GM12801 (cell line): ENCODE results near the gene PYGO1.

Experiments
- TF ChIP-seq, protein P1 (sequence below): IDR thresholded peaks from one replicate; pipeline ENCODE4 v1.5.1; 2011; ENCODE audit warnings: control low read depth; ENCODE audit not compliant: insufficient read length; ENCODE audit errors: extremely low read depth

Gene PYGO1, protein sequence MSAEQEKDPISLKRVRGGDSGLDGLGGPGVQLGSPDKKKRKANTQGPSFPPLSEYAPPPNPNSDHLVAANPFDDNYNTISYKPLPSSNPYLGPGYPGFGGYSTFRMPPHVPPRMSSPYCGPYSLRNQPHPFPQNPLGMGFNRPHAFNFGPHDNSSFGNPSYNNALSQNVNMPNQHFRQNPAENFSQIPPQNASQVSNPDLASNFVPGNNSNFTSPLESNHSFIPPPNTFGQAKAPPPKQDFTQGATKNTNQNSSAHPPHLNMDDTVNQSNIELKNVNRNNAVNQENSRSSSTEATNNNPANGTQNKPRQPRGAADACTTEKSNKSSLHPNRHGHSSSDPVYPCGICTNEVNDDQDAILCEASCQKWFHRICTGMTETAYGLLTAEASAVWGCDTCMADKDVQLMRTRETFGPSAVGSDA

DNA sequence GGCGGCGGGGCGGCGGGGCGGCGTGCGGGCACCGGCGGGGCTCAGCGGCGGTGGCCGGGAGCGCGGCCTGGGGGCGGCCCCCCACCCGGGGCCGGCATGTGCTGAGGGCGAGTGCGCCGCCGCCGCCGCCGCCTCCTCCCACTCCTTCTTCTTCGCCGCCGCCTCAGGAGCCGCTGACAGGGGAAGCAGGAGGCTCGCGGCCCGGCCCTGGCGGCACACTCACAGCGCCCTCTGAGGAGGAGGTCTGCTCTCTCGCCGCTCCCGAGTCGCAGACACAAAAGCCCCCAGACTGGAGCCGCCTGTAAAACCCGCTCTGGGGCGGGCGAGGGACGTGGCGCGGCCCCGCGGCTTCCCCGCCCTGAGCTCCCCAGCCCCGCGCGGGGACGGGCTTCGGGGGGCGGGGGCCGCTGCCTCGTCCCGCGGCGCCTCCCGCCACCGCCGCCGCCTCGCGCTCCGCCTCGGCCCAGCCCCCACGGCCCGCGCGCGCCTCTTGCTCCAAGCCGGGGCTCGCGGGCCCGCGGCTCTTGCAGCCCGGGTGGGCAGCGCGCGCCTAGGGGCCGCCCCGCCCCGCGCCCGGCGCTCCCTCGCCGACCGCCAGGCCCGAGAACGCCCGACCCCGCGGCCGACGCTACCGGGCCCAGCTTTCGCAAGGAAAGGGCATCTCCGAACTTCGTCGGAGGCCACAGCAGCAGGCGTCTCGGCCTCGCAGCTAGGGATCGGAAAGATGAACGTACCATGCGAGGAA, at the start of gene PYGO1:
Gene PYGO1, minus strand, starts transcription at position 276 of the 745 bp plus-strand sequence. CDS start 462 bp downstream, outside the sequence.
- TF ChIP-seq, protein P1, sequence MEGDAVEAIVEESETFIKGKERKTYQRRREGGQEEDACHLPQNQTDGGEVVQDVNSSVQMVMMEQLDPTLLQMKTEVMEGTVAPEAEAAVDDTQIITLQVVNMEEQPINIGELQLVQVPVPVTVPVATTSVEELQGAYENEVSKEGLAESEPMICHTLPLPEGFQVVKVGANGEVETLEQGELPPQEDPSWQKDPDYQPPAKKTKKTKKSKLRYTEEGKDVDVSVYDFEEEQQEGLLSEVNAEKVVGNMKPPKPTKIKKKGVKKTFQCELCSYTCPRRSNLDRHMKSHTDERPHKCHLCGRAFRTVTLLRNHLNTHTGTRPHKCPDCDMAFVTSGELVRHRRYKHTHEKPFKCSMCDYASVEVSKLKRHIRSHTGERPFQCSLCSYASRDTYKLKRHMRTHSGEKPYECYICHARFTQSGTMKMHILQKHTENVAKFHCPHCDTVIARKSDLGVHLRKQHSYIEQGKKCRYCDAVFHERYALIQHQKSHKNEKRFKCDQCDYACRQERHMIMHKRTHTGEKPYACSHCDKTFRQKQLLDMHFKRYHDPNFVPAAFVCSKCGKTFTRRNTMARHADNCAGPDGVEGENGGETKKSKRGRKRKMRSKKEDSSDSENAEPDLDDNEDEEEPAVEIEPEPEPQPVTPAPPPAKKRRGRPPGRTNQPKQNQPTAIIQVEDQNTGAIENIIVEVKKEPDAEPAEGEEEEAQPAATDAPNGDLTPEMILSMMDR, result no peak

- TF ChIP-seq, protein P1, result no peak
These were observed 48.9 kb upstream of the PYGO1 start for GRCh38 chr15:55637086-55637485.

- TF ChIP-seq, protein P1, result no peak
These were observed 45.6 kb upstream of the PYGO1 start for GRCh38 chr15:55633731-55634130.

DNA sequence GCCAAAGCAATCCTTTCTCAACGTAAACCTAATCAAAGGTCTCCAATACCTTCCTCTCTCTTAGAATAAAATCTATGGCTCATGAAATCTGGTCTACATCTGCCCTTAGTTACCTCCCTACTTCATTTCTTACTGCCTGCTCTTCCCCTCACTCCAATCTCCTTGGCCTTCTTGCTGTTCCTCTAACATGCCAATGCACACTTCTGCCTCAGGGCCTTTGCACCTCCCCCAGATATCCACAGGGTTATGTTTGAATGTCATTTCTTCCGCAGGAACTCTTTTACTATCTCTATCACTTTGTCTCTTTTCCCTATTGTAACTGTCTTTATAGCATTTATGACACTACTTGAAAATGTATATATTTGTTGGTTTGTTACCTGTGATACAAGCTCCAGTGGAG, 44.3 kb upstream of the PYGO1 start:
- TF ChIP-seq, protein P1, result no peak

DNA sequence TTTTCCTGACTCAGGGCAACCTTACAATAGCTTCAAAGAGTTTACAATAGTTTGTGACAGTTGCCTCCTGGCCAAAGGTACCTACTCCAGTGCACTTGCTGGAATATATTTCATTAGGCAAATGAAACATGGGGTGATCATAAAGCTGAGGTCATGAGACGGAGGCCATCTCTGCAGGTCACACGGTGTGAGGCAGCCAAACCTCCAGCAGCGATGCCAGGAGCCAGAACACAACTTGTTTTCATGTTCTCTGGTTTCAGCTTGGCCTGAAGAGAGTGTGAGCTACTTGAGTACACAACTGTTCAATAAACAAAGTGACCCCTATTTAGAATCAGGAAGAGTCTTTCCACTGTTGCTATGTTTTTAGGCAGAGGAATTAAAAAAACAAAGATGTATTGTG, 42.7 kb upstream of the PYGO1 start:
- TF ChIP-seq, protein P1, result no peak

- TF ChIP-seq, protein P1, result no peak
These were observed 40.2 kb upstream of the PYGO1 start for GRCh38 chr15:55628369-55628730.

DNA sequence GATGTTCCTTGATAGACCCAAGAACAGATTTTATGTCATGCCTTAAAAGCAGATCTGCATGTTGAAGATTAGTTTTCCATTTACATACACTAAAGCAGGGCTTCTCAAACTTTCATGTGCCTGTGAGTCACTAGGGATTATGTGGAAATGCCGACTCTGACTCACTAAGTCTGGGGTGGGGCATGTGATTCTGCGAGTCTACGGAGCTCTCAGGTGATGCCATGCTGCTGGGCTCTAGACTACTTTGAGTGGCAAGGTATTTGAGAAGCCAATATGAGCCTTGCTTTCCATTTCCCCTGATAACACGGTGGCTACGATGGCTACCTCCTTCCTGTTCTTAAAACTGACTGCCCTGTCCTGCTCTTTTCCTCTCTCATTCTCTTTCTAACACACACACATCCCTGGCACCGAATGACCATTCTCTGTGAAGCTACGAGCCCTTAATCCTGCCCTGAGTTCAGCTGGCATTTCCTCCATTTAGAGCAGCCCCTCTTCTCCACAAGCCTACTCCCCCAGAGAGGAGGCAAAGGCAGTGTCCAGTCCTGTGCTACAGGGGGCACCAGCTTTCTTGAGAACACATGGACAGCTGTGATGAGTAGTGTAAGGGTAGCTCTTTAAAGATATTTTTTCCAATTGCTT, 39.7 kb upstream of the PYGO1 start:
- TF ChIP-seq, protein P1, result no peak
